Common myeloid progenitor, CD34-positive (primary cell): Measurements from ENCODE around the gene UNC79.
A peak's percentile ranks its signal among the peaks of the same experiment; 100 is the strongest.
"Not testable (repeated sequence)": the region's sequence is repeated elsewhere in the genome, so short reads cannot be mapped to it uniquely, and the experiment has no call there.

ENCODE experiments used
- CTCF ChIA-PET: fragments of 350-600 bp; sonication (Branson Sonifier 250); formaldehyde crosslinking; loops from one replicate; lab custom pipeline; 2021; ENCODE audit warnings: antibody characterized with exemption; lab: Charles Lee
- POLR2A ChIA-PET: fragments of 350-600 bp; sonication (Branson Sonifier 250); formaldehyde crosslinking; loops from one replicate; lab custom pipeline; 2021; ENCODE audit warnings: antibody characterized with exemption; lab: Charles Lee
- DNase-seq, 3 donors: peaks; one replicate each; pipeline versions ENCODE4 v3.0.0 to v3.0.0-alpha.2; 2013
- H3K27ac ChIP-seq, 2 experiments: 1 replicate in 1 of 2; 2 replicates in 1 of 2; pipeline ENCODE4 v1.7.0; 2013; ENCODE audit warnings: inconsistent platforms in 2 of 2, low read length in 2 of 2, mild to moderate bottlenecking in 2 of 2, low read depth in 1 of 2, moderate library complexity in 1 of 2; ENCODE audit not compliant: severe bottlenecking in 2 of 2, insufficient read depth in 1 of 2, poor library complexity in 1 of 2
- H3K27me3 ChIP-seq, 5 experiments: replicated peaks in 2 of 5; 1 replicate in 3 of 5; 2 replicates in 2 of 5; pipeline versions ENCODE4 v1.6.1 to v1.7.0; 2013; ENCODE audit warnings: low read length in 4 of 5, mild to moderate bottlenecking in 2 of 5, moderate library complexity in 2 of 5, inconsistent platforms in 1 of 5; ENCODE audit not compliant: insufficient read depth in 5 of 5, control insufficient read depth in 4 of 5
- H3K36me3 ChIP-seq, 4 experiments: 1 replicate in 2 of 4; 2 replicates in 2 of 4; pipeline versions ENCODE4 v1.6.1 to v1.7.0; 2013; ENCODE audit warnings: low read length in 3 of 4, control low read depth in 1 of 4, mild to moderate bottlenecking in 1 of 4; ENCODE audit not compliant: control insufficient read depth in 4 of 4, insufficient read depth in 4 of 4
- H3K4me1 ChIP-seq, 4 experiments: 1 replicate in 3 of 4; 2 replicates in 1 of 4; pipeline versions ENCODE4 v1.6.1 to v1.7.1; 2013; ENCODE audit warnings: low read length in 3 of 4, mild to moderate bottlenecking in 3 of 4, control low read depth in 1 of 4, inconsistent platforms in 1 of 4, moderate library complexity in 1 of 4; ENCODE audit not compliant: control insufficient read depth in 4 of 4, insufficient read depth in 4 of 4; ENCODE audit errors: control extremely low read depth in 1 of 4
- H3K4me3 ChIP-seq, 7 experiments: 1 replicate in 4 of 7; 2 replicates in 3 of 7; pipeline versions ENCODE4 v1.5.1 to v1.7.0; 2013; ENCODE audit warnings: mild to moderate bottlenecking in 7 of 7, low read length in 6 of 7, moderate library complexity in 6 of 7, inconsistent platforms in 2 of 7, low read depth in 2 of 7, control low read depth in 1 of 7; ENCODE audit not compliant: insufficient read depth in 4 of 7, control insufficient read depth in 1 of 7; ENCODE audit errors: extremely low read depth in 1 of 7
- H3K9me3 ChIP-seq, 5 experiments: 1 replicate in 4 of 5; 2 replicates in 1 of 5; pipeline versions ENCODE4 v1.6.1 to v1.7.1; 2013; ENCODE audit warnings: low read length in 4 of 5, mild to moderate bottlenecking in 2 of 5, inconsistent platforms in 1 of 5, low read depth in 1 of 5, moderate library complexity in 1 of 5; ENCODE audit not compliant: control insufficient read depth in 4 of 5, insufficient read depth in 2 of 5; ENCODE audit errors: control extremely low read depth in 1 of 5
- WGBS: methylation state at CpG from one replicate; pipeline ENCODE4 v1.1.5; 2013; ENCODE audit not compliant: insufficient coverage; 5-methylcytosine and 5-hydroxymethylcytosine counted together

Gene UNC79

GRCh38 chr14:93481758-93482157 is 51.0 kb downstream of the UNC79 start:
- Histone ChIP-seq H3K27me3 (peaks cover 0 to 3% (median 0%) of the 10 kb centered on the region in 5 experiments), H3K27ac (no peak overlapping the region), H3K9me3 (no peaks in the 10 kb centered on the region), H3K4me3 (no peak overlapping the region), H3K36me3 (no peaks in the 10 kb centered on the region), H3K4me1 (no peaks in the 10 kb centered on the region)
- ChIA-PET CTCF (no interaction called here), POLR2A (no interaction called here)
- no peak for DNase-seq
- no CpG with 5 or more reads among the region's 2 CpGs for WGBS

- 60% methylated on average over 1 of the region's 1 CpG for WGBS
- peaks cover 0 to 3% (median 0%) of the 10 kb centered on the region in 5 experiments for H3K27me3 ChIP-seq
- POLR2A ChIA-PET, result no interaction called here
- H3K4me3 ChIP-seq, result no peak overlapping the region
- peaks cover 0 to 7% (median 1%) of the 10 kb centered on the region in 5 experiments for H3K9me3 ChIP-seq
- no peaks in the 10 kb centered on the region for H3K4me1 ChIP-seq
- H3K36me3 ChIP-seq, result no peaks in the 10 kb centered on the region
- no peak for DNase-seq
- no peak overlapping the region for H3K27ac ChIP-seq
- CTCF ChIA-PET, result no interaction called here
Observed at GRCh38 chr14:93490001-93490400, 59.3 kb downstream of the UNC79 start.

DNA sequence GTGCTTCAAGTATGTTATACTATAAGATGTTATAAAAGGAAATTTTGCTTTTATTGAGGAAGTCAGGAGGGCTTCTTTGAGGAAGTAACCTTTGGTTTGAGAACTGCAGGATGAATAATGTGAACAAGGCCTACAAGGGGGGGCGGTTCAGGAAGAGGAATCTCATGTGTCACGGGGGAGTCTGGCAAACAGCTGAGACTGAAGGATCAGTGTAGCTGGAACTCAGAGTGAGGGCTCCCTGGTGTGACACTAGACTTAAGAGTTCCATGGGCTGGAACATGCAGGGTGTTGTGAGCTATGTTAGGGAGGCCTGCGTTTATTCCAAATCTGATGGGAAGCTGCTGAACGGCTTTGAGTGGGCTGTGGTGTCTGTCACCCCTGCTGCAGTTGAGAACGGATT is 62.3 kb downstream of the UNC79 start:
- no peak for DNase-seq
- Histone ChIP-seq H3K27ac (no peak overlapping the region), H3K27me3 (peaks cover 0 to 1% (median 0%) of the 10 kb centered on the region in 5 experiments), H3K4me3 (no peak overlapping the region), H3K36me3 (no peaks in the 10 kb centered on the region), H3K4me1 (no peaks in the 10 kb centered on the region), H3K9me3 (peaks cover 0 to 7% (median 1%) of the 10 kb centered on the region in 5 experiments)
- WGBS, result 92% methylated on average over 5 of the region's 5 CpGs
- ChIA-PET CTCF (no interaction called here), POLR2A (no interaction called here)

GRCh38 chr14:93493622-93494021 is 62.9 kb downstream of the UNC79 start:
- POLR2A ChIA-PET, CTCF ChIA-PET: not testable (repeated sequence)
- WGBS, result no CpG with 5 or more reads among the region's 2 CpGs

GRCh38 chr14:93496856-93497741 is 66.4 kb downstream of the UNC79 start:
- CTCF ChIA-PET, result no interaction called here
- H3K36me3 ChIP-seq, result no peaks in the 10 kb centered on the region
- peaks cover 0 to 7% (median 0%) of the 10 kb centered on the region in 5 experiments for H3K9me3 ChIP-seq
- no peak overlapping the region for H3K4me3 ChIP-seq
- POLR2A ChIA-PET, result no interaction called here
- H3K27me3 ChIP-seq, result no peaks in the 10 kb centered on the region
- no peak for DNase-seq
- no peaks in the 10 kb centered on the region for H3K4me1 ChIP-seq
- 100% methylated on average over 1 of the region's 3 CpGs for WGBS
- H3K27ac ChIP-seq, result no peak overlapping the region

More at GRCh38 chr14:93493622-93494021, 62.9 kb downstream of the UNC79 start:
- not testable (repeated sequence) for H3K27me3 ChIP-seq, H3K36me3 ChIP-seq, H3K9me3 ChIP-seq, H3K4me3 ChIP-seq, H3K27ac ChIP-seq, H3K4me1 ChIP-seq
- DNase-seq, result peak in 1 of 3 donors; percentile 10

DNA sequence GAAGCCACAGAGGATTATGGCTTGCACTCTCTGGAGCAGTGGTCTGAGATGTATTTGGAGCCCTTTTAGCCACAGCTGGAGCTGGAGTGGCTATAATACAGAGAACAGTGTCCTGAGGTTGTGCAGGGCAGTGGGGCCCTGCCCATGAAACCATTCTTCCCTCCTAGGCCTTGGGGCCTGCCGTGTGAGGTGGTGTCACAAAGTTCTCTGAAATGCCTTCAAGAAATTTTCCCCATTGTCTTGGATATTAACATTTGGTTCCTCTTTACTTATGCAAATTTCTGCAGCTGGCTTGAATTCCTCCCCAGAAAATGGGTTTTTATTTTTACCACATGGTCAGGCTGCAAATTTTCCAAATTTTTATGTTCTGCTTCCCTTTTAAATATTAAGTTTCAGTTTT is 79.3 kb downstream of the UNC79 start:
- no peaks in the 10 kb centered on the region for H3K4me1 ChIP-seq
- ChIA-PET CTCF (no interaction called here), POLR2A (no interaction called here)
- 89% methylated on average over 1 of the region's 1 CpG for WGBS
- H3K4me3 ChIP-seq, result no peak overlapping the region
- peaks cover 0 to under 1% (median 0%) of the 10 kb centered on the region in 5 experiments for H3K9me3 ChIP-seq
- peaks cover 0 to 3% (median 0%) of the 10 kb centered on the region in 5 experiments for H3K27me3 ChIP-seq
- no peaks in the 10 kb centered on the region for H3K36me3 ChIP-seq
- no peak for DNase-seq
- H3K27ac ChIP-seq, result no peak overlapping the region

DNA sequence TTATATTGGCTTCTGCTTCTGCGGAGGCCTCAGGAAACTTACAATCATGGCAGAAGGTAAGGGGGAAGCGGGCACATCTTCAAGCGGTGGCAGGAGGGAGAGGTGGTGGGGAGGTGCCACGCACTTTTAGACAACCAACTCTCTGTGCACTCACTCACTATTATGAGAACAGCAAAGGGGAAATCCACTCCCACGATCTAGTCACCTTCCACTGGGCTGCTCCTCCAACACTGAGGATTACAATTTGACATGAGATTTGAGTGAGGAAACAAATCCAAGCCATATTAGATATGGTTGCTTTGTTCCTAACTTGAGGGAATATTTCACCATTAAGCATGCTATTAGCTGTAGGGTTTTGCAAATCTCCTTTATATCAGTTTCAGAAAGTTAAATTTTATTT is 80.3 kb downstream of the UNC79 start:
- no peak overlapping the region for H3K27ac ChIP-seq
- H3K4me3 ChIP-seq, result no peak overlapping the region
- CTCF ChIA-PET, result no interaction called here
- DNase-seq, result no peak
- WGBS, result 83% methylated on average over 1 of the region's 5 CpGs
- H3K27me3 ChIP-seq, result peaks cover 0 to 3% (median 0%) of the 10 kb centered on the region in 5 experiments
- POLR2A ChIA-PET, result no interaction called here
- no peaks in the 10 kb centered on the region for H3K9me3 ChIP-seq
- H3K36me3 ChIP-seq, result no peaks in the 10 kb centered on the region
- no peaks in the 10 kb centered on the region for H3K4me1 ChIP-seq
